NT2/D1 (cell line): ENCODE results near the gene ZBTB40.

Experiments
- SUZ12 ChIP-seq: IDR thresholded peaks from 2 replicates; pipeline ENCODE4 v1.6.1; 2011; ENCODE audit not compliant: insufficient read length, insufficient read depth; ENCODE audit errors: extremely low read depth
- YY1 ChIP-seq: IDR thresholded peaks from 2 replicates; pipeline ENCODE4 v1.6.1; 2011; ENCODE audit not compliant: insufficient read length, insufficient read depth
- ZNF274 ChIP-seq: IDR thresholded peaks from 2 replicates; pipeline ENCODE4 v1.6.1; 2011; ENCODE audit warnings: mild to moderate bottlenecking, low read depth, low read length

- TF ChIP-seq ZNF274 (no peak), YY1 (no peak), SUZ12 (no peak)
These were observed 58.2 kb downstream of the ZBTB40 start for GRCh38 chr1:22509815-22510214.
